Bone marrow (tissue), 2 donors: Measurements from ENCODE around the gene OTULINL.
A peak's percentile ranks its signal among the peaks of the same experiment; 100 is the strongest.
"Not testable (repeated sequence)": the region's sequence is repeated elsewhere in the genome, so short reads cannot be mapped to it uniquely, and the experiment has no call there.

Source experiments
- DNase-seq, 2 donors: peaks; one replicate each; lab custom pipeline; 2025; lab: John Stamatoyannopoulos, UW

Gene OTULINL

GRCh38 chr5:14581106-14581890 lies at the start of gene OTULINL:
Gene OTULINL (plus strand): TSS chr5:14581792. CDS start chr5:14581895, 103 bp downstream.
- peak; percentile 37 to 74 for DNase-seq

- DNase-seq: no peak
Observed at GRCh38 chr5:14532180-14532579, 49.4 kb upstream of the OTULINL start.

GRCh38 chr5:14534773-14535172 lies 46.8 kb upstream of the OTULINL start:
- DNase-seq: no peak

GRCh38 chr5:14545308-14545707 lies 36.3 kb upstream of the OTULINL start:
- no peak for DNase-seq

GRCh38 chr5:14545862-14546261 lies 35.7 kb upstream of the OTULINL start:
- no peak for DNase-seq

- DNase-seq: no peak
Observed at GRCh38 chr5:14547666-14548065, 33.9 kb upstream of the OTULINL start.

GRCh38 chr5:14551211-14551610 lies 30.4 kb upstream of the OTULINL start:
- DNase-seq: no peak

- no peak for DNase-seq
Observed at GRCh38 chr5:14552017-14552416, 29.6 kb upstream of the OTULINL start.

- DNase-seq: not testable (repeated sequence)
Observed at GRCh38 chr5:14554288-14554687, 27.3 kb upstream of the OTULINL start.

GRCh38 chr5:14556015-14556414 lies 25.6 kb upstream of the OTULINL start:
- DNase-seq: no peak

- no peak for DNase-seq
Observed at GRCh38 chr5:14557203-14557770, 24.3 kb upstream of the OTULINL start.

- DNase-seq: no peak
Observed at GRCh38 chr5:14557791-14558415, 23.7 kb upstream of the OTULINL start.

- peak in 1 of 2 donors; percentile 44 for DNase-seq
Observed at GRCh38 chr5:14560091-14560595, 21.4 kb upstream of the OTULINL start.

GRCh38 chr5:14561741-14562140 lies 19.9 kb upstream of the OTULINL start:
- DNase-seq: no peak

GRCh38 chr5:14568333-14568732 lies 13.3 kb upstream of the OTULINL start:
- no peak for DNase-seq

- DNase-seq: no peak
Observed at GRCh38 chr5:14569948-14570691, 11.5 kb upstream of the OTULINL start.

GRCh38 chr5:14571901-14572300 lies 9.7 kb upstream of the OTULINL start:
- no peak for DNase-seq

- DNase-seq: no peak
Observed at GRCh38 chr5:14572385-14572784, 9.2 kb upstream of the OTULINL start.

GRCh38 chr5:14572836-14573235 lies 8.8 kb upstream of the OTULINL start:
- no peak for DNase-seq

GRCh38 chr5:14574096-14574495 lies 7.5 kb upstream of the OTULINL start:
- no peak for DNase-seq

GRCh38 chr5:14574891-14575508 lies 6.6 kb upstream of the OTULINL start:
- DNase-seq: peak in 1 of 2 donors; percentile 33

- no peak for DNase-seq
Observed at GRCh38 chr5:14576206-14576605, 5.4 kb upstream of the OTULINL start.
